HG02973 (cell line): ENCODE measurements around the gene DNAJC11.

Experiments used
- ATAC-seq: cut with Tn5 transposase; IDR thresholded peaks from one replicate; pipeline ENCODE4 v1.9.1; 2021; ENCODE audit warnings: moderate library complexity; ENCODE audit not compliant: unreplicated experiment

Gene DNAJC11

GRCh38 chr1:6587261-6588005, 114.2 kb downstream of the DNAJC11 start:
- ATAC-seq, result no peak

DNA sequence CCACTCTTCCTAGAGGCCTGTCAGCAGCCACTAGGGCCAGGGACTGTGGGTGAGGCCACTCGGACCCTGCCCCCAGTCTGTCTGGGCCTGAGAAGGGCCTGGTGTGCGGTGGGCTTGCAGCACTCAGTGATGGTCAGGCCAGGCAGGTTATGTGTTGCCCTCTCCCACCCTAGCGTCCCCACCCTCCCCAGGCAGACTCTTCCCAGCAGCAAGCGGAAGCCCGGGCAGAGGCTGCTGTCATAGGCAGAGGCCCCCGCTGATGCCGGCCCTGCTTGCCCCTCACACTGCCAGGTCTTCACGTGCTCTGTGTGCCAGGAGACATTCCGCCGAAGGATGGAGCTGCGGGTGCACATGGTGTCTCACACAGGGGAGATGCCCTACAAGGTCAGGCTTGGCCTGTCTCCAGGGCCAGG, 115.2 kb downstream of the DNAJC11 start:
- ATAC-seq, result no peak

- ATAC-seq, result no peak
Observed at GRCh38 chr1:6585841-6586240, 115.8 kb downstream of the DNAJC11 start.

DNA sequence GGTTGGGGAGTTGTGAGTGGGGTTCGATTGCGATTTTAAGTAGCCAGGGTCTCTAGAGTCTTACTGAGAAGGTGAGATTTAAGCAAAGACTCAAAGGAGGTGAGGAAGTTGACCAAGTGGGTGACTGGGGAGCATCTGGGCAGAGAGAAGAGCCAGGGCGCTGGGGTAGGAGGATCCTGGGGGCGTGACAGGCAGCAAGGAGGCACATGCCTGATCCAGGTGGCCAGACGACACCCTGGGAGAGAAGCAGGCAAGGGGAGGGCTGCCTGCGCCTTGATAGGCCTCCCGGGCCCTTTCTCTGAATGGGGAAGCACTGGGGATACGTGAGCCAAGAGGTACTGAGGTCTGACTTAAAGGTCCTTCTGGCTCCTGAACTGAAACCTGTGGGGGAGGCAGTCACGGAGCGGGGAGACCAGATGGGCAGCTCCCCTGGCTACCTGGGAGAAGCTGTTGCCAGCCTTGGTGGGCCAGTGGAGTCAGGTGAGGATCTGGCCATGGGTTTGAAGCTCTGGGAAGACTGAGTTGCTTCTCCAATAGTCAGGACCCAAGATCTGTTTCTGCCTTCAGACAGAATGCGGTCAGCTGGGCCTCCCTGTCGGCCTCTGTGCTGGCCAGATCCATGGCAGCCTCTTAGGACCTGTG, 116.4 kb downstream of the DNAJC11 start:
- ATAC-seq, result no peak
